Astrocyte of the cerebellum (primary cell): ENCODE data around the gene COL23A1.

Experiments used
- DNase-seq: peaks from one replicate; pipeline ENCODE4 v3.0.0-alpha.2; 2011; ENCODE audit warnings: low read depth
- H3K4me3 ChIP-seq: 2 replicates; pipeline ENCODE4 v1.5.1; 2011; ENCODE audit warnings: mild to moderate bottlenecking, low read depth, low read length, moderate library complexity
- CTCF ChIP-seq: IDR thresholded peaks from 2 replicates; pipeline ENCODE4 v1.5.1; 2012; ENCODE audit warnings: low read length, low read depth, moderate library complexity, mild to moderate bottlenecking; ENCODE audit errors: missing control alignments
- in situ Hi-C: cut with HindIII; loops from 2 replicates; pipeline ENCODE4 v1.10.0; 2017; ENCODE audit warnings: low sequenced_read_pairs

The COL23A1 gene

GRCh38 chr5:178396796-178397720 lies 193.1 kb downstream of the COL23A1 start:
- no peak for DNase-seq
- in situ Hi-C loops = no loop called here
- no peak for TF ChIP-seq CTCF
- H3K4me3 ChIP-seq = no peak overlapping the region

GRCh38 chr5:178394074-178394473 lies 196.1 kb downstream of the COL23A1 start:
- no peak for TF ChIP-seq CTCF
- no peak overlapping the region for H3K4me3 ChIP-seq
- no peak for DNase-seq
- in situ Hi-C loops = no loop called here

GRCh38 chr5:178392931-178393394 lies 197.2 kb downstream of the COL23A1 start:
- in situ Hi-C loops = no loop called here

GRCh38 chr5:178392386-178392785 lies 197.8 kb downstream of the COL23A1 start:
- no peak overlapping the region for H3K4me3 ChIP-seq
- in situ Hi-C loops = no loop called here
- DNase-seq = no peak
- TF ChIP-seq CTCF = no peak

More at GRCh38 chr5:178392931-178393394, 197.2 kb downstream of the COL23A1 start:
- no peak overlapping the region for H3K4me3 ChIP-seq
- DNase-seq = no peak
- no peak for TF ChIP-seq CTCF

GRCh38 chr5:178391480-178391879 lies 198.7 kb downstream of the COL23A1 start:
- in situ Hi-C loops = no loop called here
- TF ChIP-seq CTCF = no peak
- DNase-seq = no peak
- H3K4me3 ChIP-seq = no peak overlapping the region

GRCh38 chr5:178389796-178390195 lies 200.4 kb downstream of the COL23A1 start:
- no peak for DNase-seq
- no peak overlapping the region for H3K4me3 ChIP-seq
- no peak for TF ChIP-seq CTCF
- in situ Hi-C loops = loop anchor here (5.0 kb wide), 1 partner anchor 72 kb away; no protein-coding TSS in a partner anchor
